COLO668 (cell line): ENCODE results near the gene TIAM2.
"Not testable (repeated sequence)": the region's sequence is repeated elsewhere in the genome, so short reads cannot be mapped to it uniquely, and the experiment has no call there.

Source experiments
- DNase-seq: peaks from one replicate; lab custom pipeline; 2025; ENCODE audit not compliant: unreplicated experiment; lab: John Stamatoyannopoulos, UW

TIAM2 gene

GRCh38 chr6:155224618-155225017 is 229.5 kb downstream of the TIAM2 start:
- no peak for DNase-seq

GRCh38 chr6:155227046-155227445 is 231.9 kb downstream of the TIAM2 start:
- DNase-seq: no peak

GRCh38 chr6:155228546-155229166 is 233.5 kb downstream of the TIAM2 start:
- no peak for DNase-seq

GRCh38 chr6:155230975-155231374 is 235.9 kb downstream of the TIAM2 start:
- DNase-seq: not testable (repeated sequence)

GRCh38 chr6:155232848-155233247 is 237.7 kb downstream of the TIAM2 start:
- no peak for DNase-seq

- DNase-seq: no peak
Observed at GRCh38 chr6:155234167-155234566, 239.1 kb downstream of the TIAM2 start.

GRCh38 chr6:155234687-155235086 is 239.6 kb downstream of the TIAM2 start:
- no peak for DNase-seq

- no peak for DNase-seq
Observed at GRCh38 chr6:155235087-155235486, 240.0 kb downstream of the TIAM2 start.

- no peak for DNase-seq
Observed at GRCh38 chr6:155237613-155238012, 242.5 kb downstream of the TIAM2 start.

- no peak for DNase-seq
Observed at GRCh38 chr6:155240905-155241600, 245.9 kb downstream of the TIAM2 start.

- DNase-seq: no peak
Observed at GRCh38 chr6:155241966-155242365, 246.9 kb downstream of the TIAM2 start.

- DNase-seq: no peak
Observed at GRCh38 chr6:155244434-155244833, 249.3 kb downstream of the TIAM2 start.

GRCh38 chr6:155245193-155245592 is 250.1 kb downstream of the TIAM2 start:
- no peak for DNase-seq

GRCh38 chr6:155245831-155246230 is 250.7 kb downstream of the TIAM2 start:
- no peak for DNase-seq

- DNase-seq: no peak
Observed at GRCh38 chr6:155246825-155247224, 251.7 kb downstream of the TIAM2 start.

- no peak for DNase-seq
Observed at GRCh38 chr6:155247618-155248007, 252.5 kb downstream of the TIAM2 start.

- DNase-seq: no peak
Observed at GRCh38 chr6:155248008-155249001, 253.2 kb downstream of the TIAM2 start.

- DNase-seq: no peak
Observed at GRCh38 chr6:155250701-155251381, 255.7 kb downstream of the TIAM2 start.

- no peak for DNase-seq
Observed at GRCh38 chr6:155252581-155252980, 257.5 kb downstream of the TIAM2 start.

- DNase-seq: no peak
Observed at GRCh38 chr6:155253337-155253736, 258.2 kb downstream of the TIAM2 start.

- DNase-seq: no peak
Observed at GRCh38 chr6:155254139-155254538, 259.0 kb downstream of the TIAM2 start.
